ENCODE data around the gene LRRFIP1. TPM values are rescaled to one million over a fixed set of nuclear protein-coding genes. Genes with fewer than 3 reads are reported as not detected.

Gene LRRFIP1
- total RNA-seq, 1 donor from 2014 or later = 152 TPM

DNA sequence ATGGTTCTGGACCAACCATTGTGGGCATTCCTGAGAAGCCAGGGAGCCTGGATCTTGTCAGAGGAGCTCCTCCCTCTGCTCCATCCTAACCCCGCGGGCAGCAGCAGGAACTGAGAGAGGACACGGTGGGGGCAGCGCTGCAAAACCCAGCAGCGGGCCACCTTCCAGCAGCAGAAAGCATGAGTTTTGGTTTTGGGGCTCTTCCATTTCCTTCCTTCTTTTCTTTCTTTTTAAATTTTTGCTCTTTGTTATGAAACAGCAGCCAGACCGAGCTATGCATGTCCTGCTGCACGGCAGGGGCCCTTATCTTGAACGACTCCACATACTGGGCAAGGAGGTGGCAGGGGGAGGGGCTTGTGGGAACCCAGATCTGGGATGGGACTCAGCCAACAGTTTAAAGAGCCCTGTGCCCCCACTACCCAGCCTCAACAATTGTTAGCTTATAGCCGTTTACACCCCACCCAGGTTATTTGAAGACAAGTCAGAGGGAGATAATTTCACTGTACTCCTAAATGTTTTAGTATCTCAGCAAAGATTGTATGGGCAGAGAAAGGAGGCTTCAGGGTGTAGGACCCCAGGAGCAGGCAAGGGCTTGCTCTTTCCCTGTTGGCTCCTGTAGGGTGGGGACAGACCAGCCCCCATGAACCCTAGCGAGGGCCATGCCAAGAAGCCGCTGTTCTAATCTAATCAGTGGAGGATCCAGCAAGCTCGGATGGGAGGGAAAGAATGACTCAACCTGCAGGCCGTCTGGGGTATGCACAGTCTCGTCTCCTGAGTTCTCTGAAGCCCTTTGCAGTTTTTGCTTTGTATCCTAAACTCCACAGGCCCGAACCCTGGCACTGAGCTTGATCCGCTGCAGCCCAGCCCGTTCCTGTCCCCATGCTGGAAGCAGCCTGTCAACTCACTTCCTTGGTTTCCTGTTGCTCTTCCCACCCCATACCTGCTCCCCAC, 75.3 kb downstream of the LRRFIP1 start:
- no peak for DNase-seq (ENCODE audit: low read depth, low spot score)

DNA sequence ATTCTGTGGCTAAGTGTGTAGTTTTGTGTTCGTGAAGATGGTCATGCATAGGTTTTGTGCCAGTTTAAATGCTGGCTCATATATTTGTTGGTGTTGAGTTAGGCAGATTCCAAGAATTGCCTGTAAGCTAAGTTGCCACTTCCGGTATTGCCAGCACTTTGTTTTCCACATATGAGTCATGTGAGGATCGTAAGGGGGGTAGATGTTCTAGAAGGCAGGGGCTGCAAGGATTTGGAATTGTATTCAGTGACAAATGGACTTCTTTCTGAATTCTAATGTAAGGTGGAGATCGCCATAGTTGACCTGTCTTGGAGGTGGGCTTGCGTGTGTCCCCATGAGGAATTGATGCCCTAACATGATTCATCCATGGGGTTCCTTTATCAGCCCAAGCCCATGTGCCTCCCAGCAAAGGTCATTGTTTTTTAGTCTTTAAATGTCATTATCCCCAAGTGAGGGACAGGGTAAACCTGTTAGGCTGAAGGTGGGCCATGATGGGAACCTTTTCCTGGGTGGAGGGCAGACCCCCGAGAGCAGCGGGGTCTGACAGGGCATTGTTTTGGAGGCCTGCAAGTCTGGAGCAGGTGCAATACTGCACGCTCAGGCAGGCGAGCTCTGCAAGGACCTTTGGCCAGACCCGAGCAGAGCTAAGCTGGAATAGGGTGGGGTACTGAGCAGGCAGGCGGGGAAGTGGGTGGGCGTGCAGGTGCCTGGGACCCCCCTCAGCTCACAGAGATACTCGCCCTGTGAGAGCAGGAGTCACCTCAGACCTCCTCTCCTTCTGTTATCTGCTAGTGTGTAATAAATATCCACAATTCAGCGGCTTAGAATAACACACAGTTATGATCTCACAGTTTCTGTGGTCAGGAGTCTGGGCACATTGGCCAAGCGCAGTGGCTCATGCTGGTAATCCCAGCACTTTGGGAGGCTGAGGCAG, 77.4 kb downstream of the LRRFIP1 start:
- DNase-seq (ENCODE audit: low read depth, low spot score) = no peak

DNA sequence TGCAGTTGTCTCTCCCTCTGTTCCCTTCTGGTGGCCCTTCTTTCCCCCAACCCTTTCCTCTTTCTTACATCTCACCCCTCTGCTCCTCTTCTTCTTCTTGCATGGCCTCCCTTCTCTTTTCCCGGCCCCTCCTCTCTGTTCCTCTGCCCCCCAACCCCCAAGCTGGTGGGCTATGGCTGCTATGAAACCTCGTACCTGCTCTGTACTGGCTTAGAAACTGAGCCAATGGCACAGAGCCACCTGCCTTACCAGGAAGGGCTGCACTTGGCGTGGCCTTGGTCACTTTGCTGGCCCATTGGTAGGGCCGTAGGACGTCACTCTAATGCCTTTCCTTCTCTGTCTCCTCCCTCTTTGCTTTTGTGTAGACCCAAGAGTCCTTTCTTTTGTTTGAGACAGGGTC, 78.9 kb downstream of the LRRFIP1 start:
- no peak for DNase-seq (ENCODE audit: low read depth, low spot score)

DNA sequence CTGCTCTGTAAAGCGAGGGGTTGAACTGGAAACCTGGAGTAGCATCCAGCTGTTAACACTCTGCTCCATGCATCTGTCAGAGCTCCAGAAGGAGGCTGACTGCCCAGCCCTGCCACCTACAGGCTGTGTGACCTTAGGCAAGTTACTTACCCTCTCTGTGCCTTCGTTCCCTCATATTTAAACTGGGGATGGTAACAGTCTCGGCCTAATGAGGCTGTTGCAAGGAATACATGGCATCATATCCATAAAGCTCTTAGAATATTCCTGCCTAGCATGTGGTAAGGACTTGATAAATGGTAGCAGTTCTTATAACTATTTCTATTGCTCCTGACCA, 80.6 kb downstream of the LRRFIP1 start:
- no peak for DNase-seq (ENCODE audit: low read depth, low spot score)

DNA sequence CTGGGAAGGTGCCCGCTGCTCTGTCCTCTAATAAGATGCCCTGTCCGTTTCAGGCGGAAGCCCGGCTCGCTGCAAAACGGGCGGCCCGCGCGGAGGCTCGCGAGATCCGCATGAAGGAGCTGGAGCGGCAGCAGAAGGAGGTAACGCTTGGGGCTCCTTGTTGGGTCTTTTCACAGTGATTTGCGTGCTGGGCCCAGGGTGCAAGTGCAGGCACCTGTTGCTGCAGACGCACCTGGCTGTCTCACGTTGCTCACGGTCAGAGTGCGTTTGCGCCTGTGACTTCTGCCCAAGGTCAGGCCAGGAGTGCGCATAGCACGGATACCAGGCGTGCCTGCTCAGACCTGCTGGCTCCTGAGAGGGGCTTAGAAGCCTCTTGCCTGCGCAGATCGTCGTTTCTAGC, 81.1 kb downstream of the LRRFIP1 start:
- no peak for DNase-seq (ENCODE audit: low read depth, low spot score)

DNA sequence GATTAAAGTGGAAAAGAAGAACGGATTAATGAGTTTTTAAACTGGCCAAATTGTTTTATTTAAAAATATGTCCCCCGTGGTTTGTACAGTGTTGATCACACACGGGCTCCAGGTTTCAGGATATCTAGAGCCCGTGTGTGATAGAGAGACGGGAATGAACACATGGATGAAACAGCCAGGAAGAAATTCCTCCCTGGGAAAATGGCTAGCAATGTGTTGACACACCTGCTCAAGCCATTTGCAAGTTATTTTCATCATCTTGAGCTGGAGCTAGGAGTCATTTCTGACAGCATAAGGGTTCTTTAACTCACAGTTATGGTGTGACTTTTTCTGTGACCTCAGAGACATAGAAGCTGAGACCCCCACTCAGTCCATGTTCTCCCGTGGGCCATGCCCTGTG, 81.6 kb downstream of the LRRFIP1 start:
- DNase-seq (ENCODE audit: low read depth, low spot score) = no peak

DNA sequence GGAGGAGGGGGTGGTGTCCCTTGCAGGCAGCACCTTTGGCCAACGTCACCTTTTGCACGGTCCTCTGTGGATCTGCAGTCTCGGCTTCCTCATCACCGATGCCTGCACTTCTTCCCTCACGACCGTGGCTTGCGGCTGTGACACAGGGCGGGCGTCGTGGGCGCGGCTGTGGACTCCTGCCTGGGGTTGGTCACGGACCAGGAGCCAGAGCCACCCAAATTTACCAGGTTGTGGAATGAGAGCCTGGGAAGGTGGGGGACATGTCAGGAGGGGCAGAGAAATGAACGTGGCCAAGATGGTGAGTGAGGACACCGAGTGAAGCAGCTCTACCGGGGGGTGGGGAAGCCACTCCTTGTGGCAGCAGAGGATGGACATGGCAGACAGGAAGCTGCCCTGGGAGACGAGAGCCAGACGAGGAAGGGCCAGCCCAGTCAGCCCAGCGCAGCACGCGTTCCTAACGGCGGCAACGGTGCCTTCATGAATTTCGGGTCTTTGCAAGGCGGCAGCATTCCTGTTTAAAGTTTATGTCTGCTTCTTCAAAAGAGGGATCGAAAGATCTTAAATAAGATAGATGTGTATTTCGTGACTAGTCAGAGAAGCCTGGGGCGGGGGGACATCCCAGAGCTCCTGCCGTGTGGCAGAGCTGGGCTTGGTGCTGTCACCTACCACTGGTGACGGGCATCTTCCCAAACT, 84.2 kb downstream of the LRRFIP1 start:
- no peak for DNase-seq (ENCODE audit: low read depth, low spot score)

DNA sequence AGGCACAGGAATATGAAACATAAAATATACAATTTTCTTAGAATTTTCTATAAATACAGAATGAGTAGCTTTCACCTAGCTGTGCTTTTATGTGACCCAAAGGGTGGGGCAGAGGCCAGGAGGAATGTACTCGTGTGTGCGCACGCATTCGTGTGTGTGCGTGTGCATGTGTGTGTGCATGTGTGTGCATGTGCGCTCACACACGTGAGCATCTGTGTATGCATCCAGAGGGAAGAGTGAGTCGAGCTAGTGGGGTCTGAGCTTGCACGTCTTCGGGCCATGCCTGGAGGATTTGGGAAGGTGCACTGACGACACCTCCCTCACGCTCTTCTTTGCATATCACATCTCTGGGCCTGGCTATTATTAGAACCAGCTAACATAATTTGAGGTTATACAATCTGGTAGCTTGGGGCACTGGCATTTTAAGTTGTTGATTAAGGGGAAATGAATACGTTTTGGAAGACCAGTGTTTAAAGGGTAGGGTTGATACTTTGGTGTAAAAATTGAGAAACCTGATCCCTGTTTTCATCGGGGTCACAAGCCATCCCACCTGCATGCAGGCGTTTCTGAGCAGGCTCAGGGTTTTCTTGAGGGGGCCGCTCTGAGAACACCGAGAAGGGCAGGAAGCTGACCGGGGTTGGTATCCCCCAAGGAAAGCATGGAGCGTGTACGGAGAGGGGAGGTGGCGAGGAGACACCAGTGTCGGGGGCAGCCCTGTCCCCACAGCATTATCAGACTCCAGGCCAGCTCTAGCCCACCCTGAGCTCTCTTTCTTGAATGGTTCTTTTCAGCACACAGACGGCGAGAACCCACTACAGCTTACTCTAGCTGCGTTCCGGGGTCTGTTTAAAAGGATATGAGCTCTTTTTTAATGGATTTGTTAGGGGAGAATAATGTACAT, 85.3 kb downstream of the LRRFIP1 start:
- no peak for DNase-seq (ENCODE audit: low read depth, low spot score)

DNA sequence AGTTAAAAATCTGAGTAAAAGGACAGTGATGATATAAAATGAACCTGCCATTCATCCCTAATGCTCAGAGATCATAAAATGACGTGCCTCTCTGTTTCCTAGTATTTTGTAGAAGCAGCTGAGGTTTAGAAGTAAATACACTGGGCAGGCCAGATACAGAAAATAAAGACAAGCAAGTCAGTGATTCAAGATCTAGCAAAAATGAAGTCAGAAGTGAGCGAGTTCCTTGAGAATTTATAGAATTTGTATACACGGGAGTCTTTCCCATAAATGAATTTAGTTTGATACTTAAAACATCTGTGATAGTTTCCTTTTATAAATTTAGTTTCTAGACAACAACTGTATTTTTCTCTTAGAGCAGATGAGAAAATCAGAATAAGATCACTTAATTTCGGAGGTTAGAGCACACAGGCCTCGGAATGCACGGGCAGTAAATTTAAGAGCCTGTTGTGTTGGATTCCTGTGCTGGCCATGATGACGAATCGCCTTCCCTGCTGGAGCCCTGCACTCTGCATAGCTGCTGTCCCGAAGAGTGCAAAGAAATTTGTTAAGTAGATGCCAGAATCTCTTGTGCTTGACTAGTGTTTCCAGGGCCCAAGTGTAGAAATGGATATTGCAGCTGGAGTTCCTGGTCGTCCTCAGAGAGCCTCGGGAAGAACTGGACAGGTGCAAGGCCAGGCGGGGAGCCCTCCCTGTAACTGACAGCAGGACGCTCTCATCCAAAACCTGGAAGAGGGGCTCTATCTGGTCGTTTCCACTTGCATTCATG, 87.5 kb downstream of the LRRFIP1 start:
- no peak for DNase-seq (ENCODE audit: low read depth, low spot score)

DNA sequence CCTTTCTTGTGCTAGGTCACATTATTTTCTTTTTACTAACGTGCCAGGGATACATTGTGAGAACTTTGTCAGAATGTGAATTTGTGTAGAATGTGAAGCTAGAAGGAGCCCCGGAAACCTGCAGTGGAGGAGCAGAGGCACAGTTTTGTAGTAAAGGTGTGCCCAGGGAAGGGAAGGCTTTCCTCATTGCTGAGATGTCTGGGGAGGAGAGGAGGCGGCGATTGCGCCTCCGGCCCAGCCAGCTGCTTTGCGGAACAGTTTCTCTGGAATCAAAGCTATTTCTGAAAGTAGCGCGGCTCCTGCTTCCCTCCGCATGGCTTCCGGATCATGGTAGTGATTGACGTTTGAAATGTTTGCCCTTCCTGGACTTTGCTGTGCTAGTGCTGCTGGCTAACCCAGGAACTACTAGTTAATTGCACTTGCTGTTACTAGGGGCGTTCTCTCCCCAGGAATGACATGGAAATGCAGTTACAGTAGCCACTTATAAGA, 88.1 kb downstream of the LRRFIP1 start:
- no peak for DNase-seq (ENCODE audit: low read depth, low spot score)

DNA sequence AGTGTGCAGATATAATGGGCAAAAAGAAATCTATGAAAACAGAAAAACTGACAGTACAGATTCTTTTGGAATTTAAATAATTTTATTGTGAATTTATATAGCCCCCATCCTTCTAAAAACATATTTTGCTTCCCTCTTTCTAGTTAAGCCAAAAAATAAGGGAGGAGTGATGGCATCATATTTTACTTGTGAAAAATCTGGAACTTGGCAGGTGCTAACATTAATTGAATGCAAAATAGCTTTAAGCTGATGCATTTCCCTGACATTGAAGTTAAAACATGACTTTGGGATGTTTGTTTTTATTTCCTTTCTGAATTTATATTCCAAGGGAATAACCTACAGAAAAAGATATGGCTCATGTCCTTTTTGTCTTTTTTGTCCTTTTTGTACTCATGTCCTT, 88.6 kb downstream of the LRRFIP1 start:
- DNase-seq (ENCODE audit: low read depth, low spot score) = no peak

DNA sequence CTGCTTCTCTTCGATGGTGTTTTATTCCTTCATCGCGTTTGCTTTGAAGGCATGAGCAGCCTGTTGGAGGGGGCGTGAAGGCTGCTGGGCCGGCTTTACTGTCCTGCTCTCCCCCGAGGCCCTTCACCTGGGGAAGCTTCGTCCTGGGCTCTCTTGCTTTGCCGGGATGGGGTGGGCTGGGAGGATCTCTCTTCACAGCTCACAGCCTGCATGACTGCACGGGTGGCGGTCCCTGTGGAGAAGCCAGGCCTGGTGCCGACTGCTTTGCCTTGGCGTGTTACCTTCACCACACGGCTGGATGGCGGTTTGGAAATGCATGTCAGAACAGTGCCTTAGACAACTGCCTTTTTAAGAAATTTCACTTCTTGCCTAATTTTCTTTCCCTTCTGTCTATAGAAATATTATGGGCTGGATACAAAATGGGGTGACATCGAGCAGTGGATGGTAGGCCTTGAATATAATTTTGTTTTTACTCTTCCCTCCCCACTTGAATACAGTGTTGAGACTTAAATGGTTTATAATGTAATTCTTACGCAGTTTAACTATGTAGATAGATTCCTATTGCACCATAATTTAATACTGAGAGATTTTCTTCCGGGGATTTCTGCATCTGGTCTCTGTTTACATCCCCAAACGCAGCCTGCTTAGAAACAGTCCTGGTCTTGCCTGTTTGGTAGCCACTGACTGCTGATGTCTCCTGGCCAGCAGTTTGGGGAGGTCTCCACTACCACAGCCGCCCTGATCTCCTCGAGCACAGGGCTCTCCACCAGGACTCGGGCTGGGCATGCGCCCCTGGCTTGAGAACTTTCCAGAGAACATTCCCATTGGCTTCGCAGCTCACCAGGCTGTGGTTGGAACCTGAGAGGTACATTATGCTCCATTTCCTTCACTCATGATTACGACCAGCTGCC, 90.2 kb downstream of the LRRFIP1 start:
- DNase-seq (ENCODE audit: low read depth, low spot score) = no peak

DNA sequence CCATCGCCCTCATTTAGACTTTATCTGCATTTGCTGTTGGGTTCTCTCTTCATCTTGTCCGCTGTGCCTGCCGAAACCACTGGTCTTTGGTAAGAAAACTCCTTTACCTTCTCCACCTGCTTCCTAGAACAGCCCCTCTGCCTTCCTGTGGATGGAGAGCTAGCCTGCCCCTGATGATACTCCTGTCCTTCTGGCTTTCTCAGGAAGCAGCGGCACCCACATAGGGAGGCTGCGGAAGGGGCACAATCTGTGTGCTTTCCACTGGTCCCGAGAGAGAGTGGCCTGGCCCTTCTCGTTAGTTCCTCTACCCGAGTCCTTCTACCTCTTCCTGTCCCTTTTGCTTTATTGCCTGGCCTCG, 90.9 kb downstream of the LRRFIP1 start:
- DNase-seq (ENCODE audit: low read depth, low spot score) = no peak

DNA sequence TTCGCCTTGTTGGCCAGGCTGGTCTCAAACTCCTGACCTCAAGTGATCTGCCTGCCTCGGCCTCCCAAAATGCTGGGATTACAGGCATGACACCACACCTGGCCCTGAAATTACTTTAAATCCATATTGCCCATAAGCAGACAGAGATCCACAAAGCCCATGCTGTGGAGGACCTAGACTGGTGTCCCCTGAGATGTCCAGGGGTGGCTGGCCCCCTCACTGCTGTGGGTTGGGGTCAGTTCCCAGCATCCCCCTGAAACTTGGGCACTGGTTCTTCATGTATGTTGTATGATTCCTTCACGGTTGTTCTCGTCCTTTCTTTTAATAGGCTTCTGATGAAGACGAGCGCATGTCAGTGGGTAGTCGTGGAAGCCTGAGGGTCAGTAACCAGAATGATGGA, 93.1 kb downstream of the LRRFIP1 start:
- DNase-seq (ENCODE audit: low read depth, low spot score) = no peak

DNA sequence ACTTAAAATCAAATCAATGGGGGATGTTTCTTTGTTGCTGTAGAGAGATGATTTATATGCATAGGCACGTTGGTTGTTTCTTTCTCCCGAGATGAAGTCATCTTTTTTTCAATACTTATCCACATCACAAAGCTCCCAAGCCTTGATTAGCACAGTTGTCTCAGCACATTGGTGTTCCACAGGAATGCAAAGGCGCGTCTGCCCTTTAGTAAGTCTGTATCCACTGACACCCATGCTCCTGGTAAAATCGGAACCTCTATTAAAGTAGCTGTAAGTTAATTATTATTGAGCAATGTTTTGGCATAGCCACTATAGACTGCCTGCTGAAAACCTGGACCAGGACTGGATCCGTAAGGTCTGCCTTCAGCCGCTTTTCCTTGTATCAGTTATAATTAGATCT, 93.6 kb downstream of the LRRFIP1 start:
- DNase-seq (ENCODE audit: low read depth, low spot score) = no peak

DNA sequence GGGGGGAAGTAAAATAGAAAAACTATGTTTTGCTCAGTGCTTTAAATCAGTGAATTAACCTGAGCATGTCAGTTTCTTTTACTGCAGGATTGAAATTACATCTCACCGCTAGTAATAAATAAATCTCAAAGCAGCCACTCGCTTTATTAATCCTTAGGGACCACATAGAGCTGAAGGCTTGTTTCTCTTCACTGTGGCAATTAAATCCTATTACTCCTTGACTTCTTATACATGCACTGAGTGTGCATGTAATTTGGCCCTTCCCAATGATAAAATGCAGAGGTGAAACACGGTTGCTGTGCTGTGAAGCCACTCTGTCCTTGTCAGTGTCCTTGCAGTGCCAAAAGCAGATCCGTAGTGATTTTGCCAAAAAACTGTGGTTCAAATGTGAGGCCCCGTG, 94.1 kb downstream of the LRRFIP1 start:
- DNase-seq (ENCODE audit: low read depth, low spot score) = no peak

DNA sequence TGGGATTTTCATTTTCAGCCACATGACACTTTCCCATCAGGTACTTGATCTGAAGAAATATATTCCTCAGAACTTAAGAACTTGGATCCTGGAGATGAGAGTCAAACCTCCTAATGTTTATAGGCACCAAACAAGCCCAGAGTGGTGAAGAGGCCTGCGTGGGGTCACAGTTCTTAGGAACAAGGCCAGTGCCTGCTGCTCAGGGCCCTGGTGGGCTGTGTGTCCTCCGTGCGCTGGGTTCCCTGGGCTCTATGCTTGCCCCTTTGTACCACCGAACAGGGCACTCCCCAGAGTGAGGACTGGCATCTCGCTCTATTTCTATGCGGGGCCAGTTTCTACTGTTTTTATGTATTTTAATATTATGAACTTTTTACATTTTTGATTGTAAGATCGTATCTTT, 95.2 kb downstream of the LRRFIP1 start:
- no peak for DNase-seq (ENCODE audit: low read depth, low spot score)

DNA sequence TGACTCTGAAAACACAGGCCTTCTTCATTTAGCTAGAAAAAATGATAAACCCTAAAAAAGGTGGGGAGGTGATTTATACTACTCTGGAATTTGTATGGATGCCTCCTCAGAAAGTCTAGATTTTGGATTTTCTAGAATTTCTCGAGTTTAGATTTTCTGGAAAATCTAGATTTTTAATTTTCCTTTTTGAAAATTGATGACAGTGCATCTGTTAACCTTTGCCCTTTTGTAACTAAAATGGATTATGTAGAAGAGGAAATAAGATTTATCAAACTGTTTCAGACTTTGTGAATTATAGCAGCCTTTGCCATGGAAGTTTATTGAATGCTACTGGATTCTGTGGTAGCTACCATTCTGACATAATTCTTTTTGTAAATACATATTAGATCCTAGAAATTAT, 95.6 kb downstream of the LRRFIP1 start:
- DNase-seq (ENCODE audit: low read depth, low spot score) = no peak

DNA sequence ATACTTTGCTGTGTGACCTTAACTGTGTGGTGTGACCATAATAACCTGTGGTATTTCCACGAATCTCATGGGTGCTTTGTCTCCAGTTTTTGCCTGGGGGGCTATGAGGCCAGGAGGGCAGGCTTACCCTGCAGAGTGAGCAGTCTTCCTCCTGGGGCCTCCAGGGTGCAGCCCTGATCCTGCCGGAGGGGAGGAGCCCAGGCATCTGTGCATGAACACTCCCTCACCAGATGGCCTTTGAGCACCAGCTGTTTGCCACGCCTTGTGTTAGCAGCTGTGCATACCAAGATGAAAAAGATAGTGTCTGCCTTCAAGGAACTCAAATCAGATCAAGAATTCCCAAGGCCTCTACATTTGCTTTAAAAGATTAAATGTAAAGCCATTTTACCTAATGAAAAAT, 96.2 kb downstream of the LRRFIP1 start:
- DNase-seq (ENCODE audit: low read depth, low spot score) = no peak
